Type B pancreatic cell (in vitro differentiated cells): ENCODE data around the gene GPI. TPM values are rescaled to one million over a fixed set of nuclear protein-coding genes. Genes with fewer than 3 reads are reported as not detected.
"Not testable (repeated sequence)": the region's sequence is repeated elsewhere in the genome, so short reads cannot be mapped to it uniquely, and the experiment has no call there.

Source experiments
- DNase-seq: peaks from one replicate; pipeline ENCODE4 v3.0.0; 2021; ENCODE audit warnings: mixed read lengths; ENCODE audit not compliant: unreplicated experiment; ENCODE audit errors: extremely low spot score
- H3K27ac Mint-ChIP-seq: 2 replicates; pipeline ENCODE4 v1.8.0; 2021; ENCODE audit warnings: mild to moderate bottlenecking, mixed read lengths
- H3K27me3 Mint-ChIP-seq: 2 replicates; pipeline ENCODE4 v1.8.0; 2021; ENCODE audit warnings: mixed read lengths
- H3K36me3 Mint-ChIP-seq: 2 replicates; pipeline ENCODE4 v1.8.0; 2021; ENCODE audit warnings: mixed read lengths
- H3K4me1 Mint-ChIP-seq: one replicate; pipeline ENCODE4 v1.8.0; 2021; ENCODE audit warnings: mixed read lengths; ENCODE audit not compliant: unreplicated experiment
- H3K4me3 Mint-ChIP-seq: 2 replicates; pipeline ENCODE4 v1.8.0; 2021; ENCODE audit warnings: mild to moderate bottlenecking, mixed read lengths
- H3K9me3 Mint-ChIP-seq: 2 replicates; pipeline ENCODE4 v1.8.0; 2021; ENCODE audit warnings: mixed read lengths
- total RNA-seq: library from RNA; stranded (reverse); gene quantifications from 2 replicates; pipeline ENCODE4 v1.2.1, GENCODE V29; 2021; ENCODE audit warnings: low replicate concordance
- TF ChIP-seq, protein P1 (sequence below): fragments of 200-600 bp; sonication (generic); conservative IDR thresholded peaks from 2 replicates; pipeline ENCODE4 v1.5.0; 2021; ENCODE audit warnings: antibody characterized with exemption, mild to moderate bottlenecking

Gene GPI
- total RNA-seq, 1 donor from 2014 or later: 241 TPM

GRCh38 chr19:34387446-34387810 is 22.4 kb downstream of the GPI start:
- Mint-ChIP-seq H3K4me1 (no peaks in the 10 kb centered on the region), H3K27ac (no peak overlapping the region), H3K36me3 (peaks cover 37% of the 10 kb centered on the region), H3K9me3 (no peaks in the 10 kb centered on the region), H3K4me3 (no peak overlapping the region), H3K27me3 (no peaks in the 10 kb centered on the region)
- no peak for DNase-seq
- TF ChIP-seq, protein P1, sequence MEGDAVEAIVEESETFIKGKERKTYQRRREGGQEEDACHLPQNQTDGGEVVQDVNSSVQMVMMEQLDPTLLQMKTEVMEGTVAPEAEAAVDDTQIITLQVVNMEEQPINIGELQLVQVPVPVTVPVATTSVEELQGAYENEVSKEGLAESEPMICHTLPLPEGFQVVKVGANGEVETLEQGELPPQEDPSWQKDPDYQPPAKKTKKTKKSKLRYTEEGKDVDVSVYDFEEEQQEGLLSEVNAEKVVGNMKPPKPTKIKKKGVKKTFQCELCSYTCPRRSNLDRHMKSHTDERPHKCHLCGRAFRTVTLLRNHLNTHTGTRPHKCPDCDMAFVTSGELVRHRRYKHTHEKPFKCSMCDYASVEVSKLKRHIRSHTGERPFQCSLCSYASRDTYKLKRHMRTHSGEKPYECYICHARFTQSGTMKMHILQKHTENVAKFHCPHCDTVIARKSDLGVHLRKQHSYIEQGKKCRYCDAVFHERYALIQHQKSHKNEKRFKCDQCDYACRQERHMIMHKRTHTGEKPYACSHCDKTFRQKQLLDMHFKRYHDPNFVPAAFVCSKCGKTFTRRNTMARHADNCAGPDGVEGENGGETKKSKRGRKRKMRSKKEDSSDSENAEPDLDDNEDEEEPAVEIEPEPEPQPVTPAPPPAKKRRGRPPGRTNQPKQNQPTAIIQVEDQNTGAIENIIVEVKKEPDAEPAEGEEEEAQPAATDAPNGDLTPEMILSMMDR: no peak

- H3K27me3 Mint-ChIP-seq, H3K4me1 Mint-ChIP-seq, H3K27ac Mint-ChIP-seq, H3K4me3 Mint-ChIP-seq, DNase-seq, H3K9me3 Mint-ChIP-seq: not testable (repeated sequence)
- peaks cover 25% of the 10 kb centered on the region for H3K36me3 Mint-ChIP-seq
Measured at GRCh38 chr19:34388745-34389144, 23.7 kb downstream of the GPI start.

GRCh38 chr19:34391813-34392212 is 26.8 kb downstream of the GPI start:
- no peaks in the 10 kb centered on the region for H3K9me3 Mint-ChIP-seq
- no peak overlapping the region for H3K4me3 Mint-ChIP-seq

DNA sequence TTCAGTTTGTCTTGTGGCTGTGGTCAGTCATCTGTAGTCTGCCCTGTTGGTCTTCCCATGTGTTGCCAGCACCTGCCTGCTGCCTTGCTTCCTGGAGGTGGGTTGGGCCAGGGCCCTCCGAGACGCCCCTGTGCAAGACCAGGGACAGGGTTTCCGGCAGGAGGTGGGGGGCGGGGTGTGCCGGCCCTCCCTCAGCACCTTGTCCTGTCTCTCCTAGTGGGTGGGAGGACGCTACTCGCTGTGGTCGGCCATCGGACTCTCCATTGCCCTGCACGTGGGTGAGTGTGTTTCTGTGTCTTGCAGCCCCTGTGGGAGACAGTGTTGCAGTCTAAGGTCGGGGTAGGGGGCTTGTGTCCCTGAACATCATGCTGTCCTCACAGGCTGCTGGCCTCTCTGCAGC is 28.0 kb downstream of the GPI start:
- Mint-ChIP-seq H3K9me3 (no peaks in the 10 kb centered on the region), H3K36me3 (no peaks in the 10 kb centered on the region), H3K4me3 (no peak overlapping the region), H3K27ac (no peak overlapping the region), H3K4me1 (no peaks in the 10 kb centered on the region), H3K27me3 (no peaks in the 10 kb centered on the region)
- TF ChIP-seq, protein P1: no peak
- no peak for DNase-seq

More at GRCh38 chr19:34391813-34392212, 26.8 kb downstream of the GPI start:
- Mint-ChIP-seq H3K4me1 (no peaks in the 10 kb centered on the region), H3K27ac (no peak overlapping the region), H3K36me3 (no peaks in the 10 kb centered on the region), H3K27me3 (no peaks in the 10 kb centered on the region)
- no peak for DNase-seq
- TF ChIP-seq, protein P1: no peak

DNA sequence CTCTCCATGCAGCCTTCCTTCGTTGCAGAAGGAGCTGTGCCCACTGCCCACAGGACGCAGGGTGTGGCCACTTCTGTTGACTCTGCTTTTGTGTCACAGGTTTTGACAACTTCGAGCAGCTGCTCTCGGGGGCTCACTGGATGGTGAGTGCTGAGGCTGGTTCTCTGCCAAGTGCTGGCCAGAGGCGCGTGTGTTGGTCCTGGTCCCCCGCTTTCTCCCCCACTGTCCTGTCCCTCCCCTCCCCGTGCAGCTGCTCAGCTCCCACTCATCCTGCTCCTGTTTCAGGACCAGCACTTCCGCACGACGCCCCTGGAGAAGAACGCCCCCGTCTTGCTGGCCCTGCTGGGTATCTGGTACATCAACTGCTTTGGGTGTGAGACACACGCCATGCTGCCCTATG is 28.6 kb downstream of the GPI start:
- Mint-ChIP-seq H3K27ac (no peak overlapping the region), H3K36me3 (no peaks in the 10 kb centered on the region), H3K4me3 (no peak overlapping the region), H3K4me1 (no peaks in the 10 kb centered on the region), H3K27me3 (no peaks in the 10 kb centered on the region), H3K9me3 (no peaks in the 10 kb centered on the region)
- DNase-seq: no peak
- TF ChIP-seq, protein P1: no peak

DNA sequence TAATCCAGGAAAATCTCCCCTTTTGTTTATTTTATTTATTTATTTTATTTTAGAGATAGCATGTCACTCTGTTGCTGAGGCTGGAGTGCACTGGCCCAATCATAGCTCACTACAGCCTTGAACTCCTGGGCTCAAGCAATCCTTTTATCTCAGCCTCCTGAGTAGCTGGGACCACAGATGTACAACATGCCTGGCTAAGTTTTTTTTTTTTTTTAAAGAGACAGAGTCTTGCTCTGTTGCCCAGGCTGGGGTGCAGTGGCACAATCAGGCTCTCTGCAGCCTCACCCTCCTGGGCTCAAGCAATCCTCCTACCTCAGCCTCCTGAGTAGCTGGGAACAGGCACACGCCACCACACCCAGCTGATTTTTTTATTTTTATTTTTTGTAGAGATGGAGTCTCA is 32.9 kb downstream of the GPI start:
- peaks cover 8% of the 10 kb centered on the region for H3K36me3 Mint-ChIP-seq
- TF ChIP-seq, protein P1: no peak

More for the DNA sequence above, 32.9 kb downstream of the GPI start:
- DNase-seq: no peak
- no peaks in the 10 kb centered on the region for H3K4me1 Mint-ChIP-seq
- no peaks in the 10 kb centered on the region for H3K27me3 Mint-ChIP-seq
- no peaks in the 10 kb centered on the region for H3K9me3 Mint-ChIP-seq
- no peak overlapping the region for H3K4me3 Mint-ChIP-seq
- no peak overlapping the region for H3K27ac Mint-ChIP-seq
